Kidney epithelial cell (primary cell): ENCODE data around the gene CCDC83. TPM values are rescaled to one million over a fixed set of nuclear protein-coding genes. Genes with fewer than 3 reads are reported as not detected.
A peak's percentile ranks its signal among the peaks of the same experiment; 100 is the strongest.

ENCODE experiments used
- DNase-seq: peaks from one replicate; pipeline ENCODE4 v3.0.0-alpha.2; 2010; ENCODE audit warnings: low read depth
- H3K27me3 ChIP-seq: 2 replicates; pipeline ENCODE4 v1.6.0; 2011; ENCODE audit warnings: low read length; ENCODE audit not compliant: control insufficient read depth, insufficient read depth
- H3K36me3 ChIP-seq: 2 replicates; pipeline ENCODE4 v1.5.1; 2011; ENCODE audit warnings: low read length; ENCODE audit not compliant: control insufficient read depth, insufficient read depth
- H3K4me3 ChIP-seq: 2 replicates; pipeline ENCODE4 v1.5.1; 2011; ENCODE audit warnings: low read depth, mild to moderate bottlenecking, control low read depth, low read length
- CTCF ChIP-seq: IDR thresholded peaks from 2 replicates; pipeline ENCODE4 v1.5.1; 2011; ENCODE audit warnings: mild to moderate bottlenecking, moderate library complexity, low read length, control low read depth, inconsistent platforms; ENCODE audit not compliant: insufficient read depth, poor library complexity, severe bottlenecking
- total RNA-seq: library from RNA; depleted of rRNA; stranded (reverse); fragments of >200 nt; gene quantifications from 2 replicates; pipeline ENCODE4 v1.2.3, GENCODE V29; 2015

The CCDC83 gene
- total RNA-seq, 1 donor from 2014 or later, result not detected

GRCh38 chr11:85886089-85887056 lies 31.2 kb downstream of the CCDC83 start:
- no peak for TF ChIP-seq CTCF
- H3K4me3 ChIP-seq, result no peak overlapping the region
- no peak for DNase-seq
- H3K27me3 ChIP-seq, result no peaks in the 10 kb centered on the region
- no peaks in the 10 kb centered on the region for H3K36me3 ChIP-seq

- no peak for DNase-seq
- Histone ChIP-seq H3K4me3 (no peak overlapping the region), H3K36me3 (no peaks in the 10 kb centered on the region), H3K27me3 (no peaks in the 10 kb centered on the region)
- TF ChIP-seq CTCF, result no peak
These were observed 33.9 kb downstream of the CCDC83 start for GRCh38 chr11:85889108-85889507.

DNA sequence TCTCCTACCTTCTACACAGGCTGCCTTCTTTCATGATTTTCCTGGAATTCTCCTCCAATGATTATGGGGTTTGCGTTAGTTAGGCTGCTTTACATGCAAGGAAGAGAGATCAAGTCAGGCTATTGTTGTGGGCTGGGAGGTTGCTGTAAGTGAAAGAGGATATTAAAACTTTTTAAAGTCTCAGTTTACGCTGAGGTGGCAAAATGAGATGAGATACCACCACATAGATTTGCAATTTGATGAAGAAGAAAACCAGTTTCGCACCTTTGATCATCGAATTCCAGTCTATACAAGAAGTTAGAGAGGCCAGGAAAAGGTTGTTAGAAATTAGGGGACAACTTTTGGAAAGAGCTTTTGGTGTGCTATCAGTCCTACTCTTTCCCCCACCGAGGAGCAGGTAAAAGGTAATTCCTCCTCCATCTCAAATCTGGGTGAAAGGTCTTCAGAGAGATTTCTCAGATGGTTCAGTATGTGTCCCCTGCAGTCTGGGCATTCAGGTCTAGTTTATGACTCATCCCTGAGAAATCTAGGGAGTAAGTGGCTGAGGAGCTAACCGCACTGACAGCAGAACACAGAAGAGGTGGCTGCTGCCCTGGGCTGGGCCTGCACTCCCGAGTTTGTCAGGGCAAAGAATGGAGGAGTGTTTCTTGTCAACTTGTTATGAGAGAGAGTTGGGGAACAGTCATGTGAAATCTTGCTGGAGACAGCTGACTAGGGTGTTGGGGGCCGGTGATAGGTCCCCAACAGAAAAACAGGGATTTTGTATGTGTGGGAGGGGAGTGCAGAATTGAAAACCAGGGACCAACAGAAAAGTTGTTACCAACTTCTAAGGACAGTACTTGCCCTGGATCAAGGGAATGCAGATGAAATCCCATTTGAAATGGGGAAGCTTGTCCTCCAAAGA lies 34.7 kb downstream of the CCDC83 start:
- no peaks in the 10 kb centered on the region for H3K36me3 ChIP-seq
- no peak overlapping the region for H3K4me3 ChIP-seq
- H3K27me3 ChIP-seq, result no peaks in the 10 kb centered on the region
- peak; percentile 84 for DNase-seq
- TF ChIP-seq CTCF, result no peak

DNA sequence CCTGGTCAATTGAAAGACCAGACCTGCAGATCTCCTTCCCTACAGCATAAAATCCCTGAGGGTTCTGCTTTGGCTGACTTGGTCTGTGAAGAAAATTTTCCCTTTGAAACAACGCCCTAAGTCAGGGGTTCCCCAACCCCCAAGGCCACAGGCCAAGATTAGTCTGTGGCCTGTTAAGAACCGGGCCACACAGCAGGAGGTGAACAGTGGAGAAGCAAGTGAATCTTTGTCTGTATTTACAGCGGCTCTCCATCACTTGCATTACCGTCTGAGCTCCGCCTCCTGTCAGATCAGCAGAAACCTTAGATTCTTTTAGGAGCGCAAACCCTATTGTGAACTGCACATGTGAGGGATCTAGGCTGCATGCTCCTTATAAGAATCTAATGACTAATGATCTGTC lies 38.2 kb downstream of the CCDC83 start:
- no peak for DNase-seq
- no peaks in the 10 kb centered on the region for H3K36me3 ChIP-seq
- no peaks in the 10 kb centered on the region for H3K27me3 ChIP-seq
- no peak overlapping the region for H3K4me3 ChIP-seq
- no peak for TF ChIP-seq CTCF

DNA sequence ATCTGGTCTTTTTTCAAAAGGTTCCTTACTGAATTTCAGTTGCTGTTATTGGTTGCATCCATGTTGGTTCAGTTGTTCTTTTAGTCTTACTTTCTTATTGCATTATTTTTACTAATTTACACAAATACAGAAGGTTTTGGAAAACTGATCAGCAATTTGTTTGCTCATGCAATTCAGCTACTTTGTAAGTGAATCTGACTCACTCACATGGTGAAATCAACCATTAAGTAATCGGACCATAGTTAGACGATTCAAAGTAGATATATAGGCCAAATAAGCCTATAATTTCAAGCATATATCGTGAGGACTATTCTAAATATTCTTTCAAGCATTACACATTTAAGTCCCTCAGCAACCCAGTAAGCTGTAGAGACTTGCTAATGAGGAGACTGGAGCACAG lies 41.7 kb downstream of the CCDC83 start:
- no peak for TF ChIP-seq CTCF
- H3K36me3 ChIP-seq, result no peaks in the 10 kb centered on the region
- no peak overlapping the region for H3K4me3 ChIP-seq
- DNase-seq, result no peak
- H3K27me3 ChIP-seq, result no peaks in the 10 kb centered on the region
